Lower lobe of right lung (tissue), 2 donors: ENCODE data around the gene MUC16. TPM values are rescaled to one million over a fixed set of nuclear protein-coding genes. Genes with fewer than 3 reads are reported as not detected.

Source experiments
- ATAC-seq, 2 donors: fragments of 200-7000 bp; cut with Tn5 transposase; one replicate each; pipeline ENCODE4 v1.9.1; 2020 to 2022; ENCODE audit warnings: mild to moderate bottlenecking in 2 of 2, moderate library complexity in 2 of 2
- DNase-seq: peaks from one replicate; pipeline ENCODE4 v3.0.0-alpha.2; 2020
- H3K27ac ChIP-seq: fragments of 200-600 bp; one replicate; pipeline ENCODE4 v1.8.0; 2022
- H3K27me3 ChIP-seq: fragments of 200-600 bp; one replicate; pipeline ENCODE4 v1.8.0; 2022; ENCODE audit warnings: low read depth
- H3K36me3 ChIP-seq: fragments of 200-600 bp; one replicate; pipeline ENCODE4 v1.8.0; 2022; ENCODE audit warnings: mild to moderate bottlenecking
- H3K4me1 ChIP-seq: fragments of 200-600 bp; one replicate; pipeline ENCODE4 v1.8.0; 2022
- H3K4me3 ChIP-seq: fragments of 200-600 bp; one replicate; pipeline ENCODE4 v1.8.0; 2022; ENCODE audit warnings: mild to moderate bottlenecking
- H3K9me3 ChIP-seq: fragments of 200-600 bp; one replicate; pipeline ENCODE4 v1.8.0; 2022
- CTCF ChIP-seq: fragments of 200-600 bp; IDR thresholded peaks from one replicate; pipeline ENCODE4 v1.8.0; 2022; ENCODE audit warnings: antibody characterized with exemption, mild to moderate bottlenecking
- intact Hi-C: fragments of 100-400 bp; cut with DNase I; formaldehyde crosslinking; loops from one replicate; pipeline ENCODE4 v1.11.0; 2022
- total RNA-seq: library from RNA; stranded (reverse); fragmentation: NEBNext Ultra II Directional; extraction: Animal tissue kit (Norgen Biotek cat#: 25700); gene quantifications from one replicate; pipeline ENCODE4 v1.2.1, GENCODE V29; 2021
- donor health status: DM: no; HTN: yes; CAD: no; lungs with severe emphysema.

Gene MUC16
- total RNA-seq, 1 donor from 2014 or later: 2.2 TPM

DNA sequence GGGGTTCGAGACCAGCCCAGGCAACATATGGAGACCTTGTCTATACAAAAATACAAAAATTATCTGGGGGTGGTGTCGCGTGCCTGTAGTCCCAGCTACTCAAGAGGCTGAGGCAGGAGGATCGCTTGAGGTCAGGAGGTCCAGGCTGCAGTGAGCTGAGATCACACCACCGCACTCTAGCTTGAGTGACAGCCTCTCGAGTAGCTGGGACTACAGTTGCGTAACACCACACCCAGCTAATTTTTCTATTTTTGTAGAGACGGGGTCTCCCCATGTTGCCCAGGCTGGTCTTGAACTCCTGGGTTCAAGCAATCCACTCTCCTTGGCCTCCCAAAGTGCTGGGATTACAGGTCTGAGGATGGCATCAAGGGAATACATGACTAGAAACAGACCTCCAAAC is 30.8 kb upstream of the MUC16 start:
- no peaks in the 10 kb centered on the region for H3K9me3 ChIP-seq
- H3K4me1 ChIP-seq: no peaks in the 10 kb centered on the region
- H3K27ac ChIP-seq: no peak overlapping the region
- H3K4me3 ChIP-seq: no peak overlapping the region
- no peaks in the 10 kb centered on the region for H3K36me3 ChIP-seq
- no peak for TF ChIP-seq CTCF
- ATAC-seq (no peak), DNase-seq (no peak)
- H3K27me3 ChIP-seq: peaks cover 3% of the 10 kb centered on the region
- intact Hi-C loops: no loop called here

DNA sequence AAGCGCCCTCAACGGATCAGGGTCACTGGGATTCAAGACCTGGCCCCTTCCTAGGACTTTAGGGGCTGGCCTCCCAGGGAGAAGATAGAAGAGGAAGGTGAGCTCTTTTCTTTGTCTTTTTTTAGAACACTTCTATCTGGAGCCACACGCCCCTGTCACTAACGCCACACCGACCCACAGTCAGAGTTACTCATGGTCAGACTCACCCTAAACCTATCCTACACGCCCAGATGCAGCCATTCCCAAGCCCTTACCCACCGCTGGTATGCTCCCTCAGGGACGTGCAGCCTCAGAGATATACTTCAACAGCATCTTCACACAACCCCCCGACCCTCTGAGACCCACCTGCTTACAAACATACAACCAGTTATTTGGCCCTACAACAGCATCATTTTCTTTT is 29.9 kb upstream of the MUC16 start:
- Histone ChIP-seq H3K4me3 (no peak overlapping the region), H3K36me3 (no peaks in the 10 kb centered on the region), H3K27me3 (peaks cover 3% of the 10 kb centered on the region), H3K4me1 (no peaks in the 10 kb centered on the region), H3K27ac (no peak overlapping the region), H3K9me3 (no peaks in the 10 kb centered on the region)
- no peak for DNase-seq
- intact Hi-C loops: no loop called here
- no peak for ATAC-seq
- no peak for TF ChIP-seq CTCF

DNA sequence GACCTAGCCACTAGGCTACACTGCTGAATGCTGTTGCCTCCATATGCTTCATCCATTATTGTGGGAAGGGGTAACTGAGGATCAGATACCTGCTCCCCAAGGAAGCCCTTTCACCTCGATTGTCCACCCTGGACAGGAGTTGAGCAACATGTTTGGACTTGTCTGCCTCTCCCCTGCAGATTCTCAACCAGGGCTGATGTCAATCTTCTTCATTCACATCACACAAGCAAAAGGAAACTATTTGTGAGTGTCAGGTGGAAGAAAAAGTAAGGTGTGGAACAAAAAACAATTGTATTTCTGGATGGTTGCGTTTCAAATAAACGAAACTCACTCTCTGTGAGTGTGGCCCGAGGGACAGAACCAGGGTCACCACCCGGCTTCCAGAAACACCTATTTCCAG is 29.5 kb upstream of the MUC16 start:
- intact Hi-C loops: no loop called here
- Histone ChIP-seq H3K4me1 (no peaks in the 10 kb centered on the region), H3K27ac (no peak overlapping the region), H3K9me3 (no peaks in the 10 kb centered on the region), H3K27me3 (peaks cover 3% of the 10 kb centered on the region), H3K4me3 (no peak overlapping the region), H3K36me3 (no peaks in the 10 kb centered on the region)
- ATAC-seq (no peak), DNase-seq (no peak)
- TF ChIP-seq CTCF: no peak

DNA sequence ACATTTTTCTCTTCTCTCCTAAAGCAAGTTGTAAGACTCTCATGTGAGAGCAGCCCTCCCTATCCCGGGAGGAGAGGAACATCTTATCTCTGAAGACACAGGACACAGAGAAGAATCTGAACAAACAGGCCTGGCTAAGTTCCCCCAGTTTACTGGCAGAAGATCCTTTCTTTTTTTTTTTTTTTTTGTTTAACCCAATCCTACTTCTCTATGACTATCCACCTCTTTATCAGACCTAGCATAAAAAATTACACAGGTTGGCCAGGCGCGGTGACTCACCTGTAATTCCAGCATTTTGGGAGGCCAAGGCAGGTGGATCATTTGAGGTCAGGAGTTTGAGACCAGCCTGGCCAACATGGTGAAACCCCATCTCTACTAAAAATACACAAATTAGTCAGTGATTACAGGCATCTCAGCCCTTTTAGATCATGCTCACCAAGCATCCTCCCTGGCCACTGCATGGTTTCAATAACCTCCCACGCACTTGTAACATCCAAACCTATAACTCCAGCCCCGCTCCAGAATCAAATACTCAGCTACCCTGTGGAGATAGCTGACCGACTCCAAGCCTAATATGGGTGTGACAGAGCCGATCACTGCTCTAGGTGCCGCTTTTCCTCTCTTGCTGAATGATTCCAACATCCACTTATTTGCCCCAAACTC is 27.3 kb upstream of the MUC16 start:
- DNase-seq: no peak
- H3K4me1 ChIP-seq: no peaks in the 10 kb centered on the region
- intact Hi-C loops: no loop called here
- no peak for ATAC-seq
- H3K36me3 ChIP-seq: no peaks in the 10 kb centered on the region
- TF ChIP-seq CTCF: no peak
- H3K9me3 ChIP-seq: no peaks in the 10 kb centered on the region
- H3K27ac ChIP-seq: no peak overlapping the region
- no peak overlapping the region for H3K4me3 ChIP-seq
- H3K27me3 ChIP-seq: no peaks in the 10 kb centered on the region

DNA sequence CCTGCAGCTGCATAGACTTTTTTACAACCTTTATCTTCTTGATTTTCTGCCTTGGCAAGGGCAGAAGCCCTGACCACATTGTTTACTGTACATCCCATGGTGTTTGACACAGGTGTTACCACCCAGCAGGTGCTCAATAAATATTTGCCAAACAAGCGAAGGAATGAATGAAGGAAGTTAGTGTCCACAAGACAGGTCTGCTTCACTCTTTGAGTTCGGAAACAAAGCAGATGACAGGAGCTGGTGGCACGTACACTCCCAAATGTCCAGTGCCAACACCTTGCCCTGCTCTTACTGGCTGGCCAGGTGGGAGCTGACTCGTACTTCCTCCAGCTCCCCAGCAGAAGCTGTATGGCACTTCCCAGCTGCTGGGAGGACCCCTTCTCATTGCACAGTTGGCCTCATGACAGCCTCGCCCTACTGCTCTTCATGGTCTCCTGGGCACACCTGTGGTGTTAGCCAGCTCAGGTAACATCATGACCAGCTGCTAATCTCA is 22.0 kb upstream of the MUC16 start:
- Histone ChIP-seq H3K9me3 (no peaks in the 10 kb centered on the region), H3K27ac (no peak overlapping the region), H3K27me3 (peaks cover 5% of the 10 kb centered on the region), H3K4me3 (no peak overlapping the region), H3K4me1 (no peaks in the 10 kb centered on the region), H3K36me3 (no peaks in the 10 kb centered on the region)
- DNase-seq (no peak), ATAC-seq (no peak)
- TF ChIP-seq CTCF: no peak
- intact Hi-C loops: no loop called here
